Measurements from ENCODE around the gene HDAC5.
"Not testable (repeated sequence)": the region's sequence is repeated elsewhere in the genome, so short reads cannot be mapped to it uniquely, and the experiment has no call there.

The HDAC5 gene

GRCh38 chr17:44039829-44040635, 83.4 kb downstream of the HDAC5 start:
- no peak overlapping the region for H3K4me3 ChIP-seq (ENCODE audit: low read length)
- no peak for TF ChIP-seq ZNF274 (IDR thresholded peaks at IDR 0.05; ENCODE audit: low read depth, low read length)

- H3K4me3 ChIP-seq (ENCODE audit: low read length) = no peak overlapping the region
- TF ChIP-seq ZNF274 (IDR thresholded peaks at IDR 0.05; ENCODE audit: low read depth, low read length) = no peak
Observed at GRCh38 chr17:44038604-44039011, 84.8 kb downstream of the HDAC5 start.

GRCh38 chr17:44037471-44037870, 86.0 kb downstream of the HDAC5 start:
- no peak overlapping the region for H3K4me3 ChIP-seq (ENCODE audit: low read length)
- no peak for TF ChIP-seq ZNF274 (IDR thresholded peaks at IDR 0.05; ENCODE audit: low read depth, low read length)

- H3K4me3 ChIP-seq (ENCODE audit: low read length) = not testable (repeated sequence)
Observed at GRCh38 chr17:44034688-44035087, 88.8 kb downstream of the HDAC5 start.

GRCh38 chr17:44033861-44034408, 89.5 kb downstream of the HDAC5 start:
- TF ChIP-seq ZNF274 (IDR thresholded peaks at IDR 0.05; ENCODE audit: low read depth, low read length) = no peak
- H3K4me3 ChIP-seq (ENCODE audit: low read length) = no peak overlapping the region

- TF ChIP-seq ZNF274 (IDR thresholded peaks at IDR 0.05; ENCODE audit: low read depth, low read length) = no peak
- no peak overlapping the region for H3K4me3 ChIP-seq (ENCODE audit: low read length)
Observed at GRCh38 chr17:44030482-44030881, 93.0 kb downstream of the HDAC5 start.

GRCh38 chr17:44029736-44030135, 93.7 kb downstream of the HDAC5 start:
- TF ChIP-seq ZNF274 (IDR thresholded peaks at IDR 0.05; ENCODE audit: low read depth, low read length) = no peak
- no peak overlapping the region for H3K4me3 ChIP-seq (ENCODE audit: low read length)
